PC-9 (cell line): Measurements from ENCODE around the gene DLG2. TPM values are rescaled to one million over a fixed set of nuclear protein-coding genes. Genes with fewer than 3 reads are reported as not detected.
A peak's percentile ranks its signal among the peaks of the same experiment; 100 is the strongest.

Experiments
- BruUV-seq: library from RNA; stranded (reverse); fragments of 400-500 nt; replicated peaks from 2 replicates; lab custom pipeline; 2021; lab: Mats Ljungman, UMichigan
- CTCF ChIA-PET: fragments of 300-600 bp; sonication (Branson Sonifier 250); formaldehyde crosslinking; loops from one replicate; lab custom pipeline; 2022; ENCODE audit warnings: antibody characterized with exemption; lab: Charles Lee
- POLR2A ChIA-PET: fragments of 300-600 bp; sonication (Branson Sonifier 250); formaldehyde crosslinking; loops from one replicate; lab custom pipeline; 2022; ENCODE audit warnings: antibody characterized with exemption; ENCODE audit not compliant: unreplicated experiment; lab: Charles Lee
- DNase-seq, 2 experiments: peaks; one replicate each; pipeline versions ENCODE4 v3.0.0 to v3.0.0-alpha.2; 2015 to 2022; ENCODE audit warnings: mixed read lengths in 1 of 2
- H2AFZ ChIP-seq: fragments of 200-600 bp; sonication (generic); 2 replicates; pipeline ENCODE4 v1.8.1; 2017; ENCODE audit warnings: antibody characterized with exemption
- H3F3A ChIP-seq: fragments of 200-600 bp; sonication (generic); 2 replicates; pipeline ENCODE4 v1.8.1; 2017; ENCODE audit warnings: antibody characterized with exemption, mild to moderate bottlenecking, low read depth; ENCODE audit not compliant: insufficient read depth
- H3K27ac ChIP-seq: fragments of 200-600 bp; sonication (generic); 2 replicates; pipeline ENCODE4 v1.6.1; 2016; ENCODE audit warnings: mixed run types
- H3K27me3 ChIP-seq: fragments of 200-600 bp; sonication (generic); 2 replicates; pipeline ENCODE4 v1.6.1; 2016; ENCODE audit warnings: low read depth, mixed run types; ENCODE audit not compliant: insufficient read depth
- H3K36me3 ChIP-seq: fragments of 200-600 bp; sonication (generic); 2 replicates; pipeline ENCODE4 v1.6.1; 2016; ENCODE audit warnings: low read depth, mixed run types
- H3K4me1 ChIP-seq: fragments of 200-600 bp; sonication (generic); replicated peaks from 2 replicates; pipeline ENCODE4 v1.6.1; 2016; ENCODE audit warnings: mixed run types; ENCODE audit not compliant: insufficient read depth
- H3K4me2 ChIP-seq: fragments of 200-600 bp; sonication (generic); 2 replicates; pipeline ENCODE4 v1.6.1; 2017; ENCODE audit warnings: mixed run types
- H3K4me3 ChIP-seq: fragments of 200-600 bp; sonication (generic); 2 replicates; pipeline ENCODE4 v1.6.1; 2016; ENCODE audit warnings: mixed run types
- H3K79me2 ChIP-seq: fragments of 200-600 bp; sonication (generic); 2 replicates; pipeline ENCODE4 v1.6.1; 2017; ENCODE audit warnings: low read depth, mixed run types
- H3K9me2 ChIP-seq: fragments of 200-600 bp; sonication (generic); 2 replicates; pipeline ENCODE4 v1.8.1; 2017; ENCODE audit warnings: mild to moderate bottlenecking; ENCODE audit not compliant: insufficient read depth
- H3K9me3 ChIP-seq: fragments of 200-600 bp; sonication (generic); 2 replicates; pipeline ENCODE4 v1.8.1; 2016; ENCODE audit warnings: low read depth; ENCODE audit not compliant: insufficient read depth
- H4K20me1 ChIP-seq: fragments of 200-600 bp; sonication (generic); 2 replicates; pipeline ENCODE4 v1.8.1; 2017; ENCODE audit not compliant: insufficient read depth
- CTCF ChIP-seq: fragments of 200-600 bp; sonication (generic); conservative IDR thresholded peaks from 2 replicates; pipeline ENCODE4 v1.6.1; 2017; ENCODE audit warnings: mixed run types, antibody characterized with exemption, mild to moderate bottlenecking, moderate library complexity
- EZH2 ChIP-seq: fragments of 200-600 bp; sonication (generic); IDR thresholded peaks from 2 replicates; pipeline ENCODE4 v1.8.0; 2017; ENCODE audit warnings: antibody characterized with exemption, low read depth
- intact Hi-C: fragments of 100-400 bp; cut with micrococcal nuclease; formaldehyde crosslinking; loops from one replicate; pipeline ENCODE4 v1.10.0; 2022; ENCODE audit not compliant: unreplicated experiment
- total RNA-seq: library from RNA; stranded (reverse); gene quantifications from 2 replicates; pipeline ENCODE4 v1.2.3, GENCODE V29; 2021

Gene DLG2
- total RNA-seq, 1 experiment from 2014 or later, result 6.4 TPM

DNA sequence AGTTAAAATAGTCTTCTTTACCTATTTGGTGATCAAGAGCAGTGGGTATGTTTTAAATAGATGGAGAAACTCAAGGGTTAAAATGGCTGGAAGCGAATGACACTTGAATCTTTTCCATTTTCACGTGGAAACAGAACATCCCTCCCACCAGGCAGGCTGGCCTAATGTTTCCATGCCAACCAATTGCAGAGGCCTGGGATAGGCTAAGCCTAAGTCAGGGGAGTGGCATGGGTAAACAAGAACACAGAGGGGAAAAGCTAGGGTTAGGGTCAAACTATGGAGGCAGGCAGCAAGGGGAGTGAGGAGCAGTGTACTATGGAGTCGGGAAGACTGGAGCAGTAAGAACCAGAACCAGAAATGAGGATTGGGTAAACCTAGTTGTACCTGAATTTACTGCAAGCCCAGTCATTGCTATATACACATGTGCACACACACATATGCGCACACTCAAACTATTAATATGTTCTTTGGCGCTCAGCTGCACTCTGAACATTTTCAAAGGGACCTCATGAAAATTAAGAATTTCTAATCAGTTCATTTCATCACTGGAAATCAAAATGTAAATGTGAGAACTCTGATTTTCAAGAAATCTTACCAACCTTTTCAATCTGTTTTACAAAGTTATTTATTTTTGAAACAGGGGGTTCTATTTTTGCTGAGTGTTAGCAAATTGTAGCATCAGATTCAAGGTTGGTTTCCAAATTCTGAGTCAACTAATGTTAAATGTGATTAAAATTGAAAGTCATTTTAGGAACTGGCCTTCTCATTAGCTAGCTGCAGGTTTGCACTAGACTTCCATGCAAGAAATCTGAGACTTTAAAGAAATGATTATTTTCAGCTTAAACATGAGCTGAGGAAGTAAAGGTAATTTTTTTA lies 2014.0 kb downstream of the DLG2 start:
- DNase-seq, result peak in 1 of 2 experiments; percentile 22
- ChIA-PET POLR2A (interaction anchor here (0.5 kb wide), 1 partner anchor 94 kb away, joined by 3 read pairs; no protein-coding TSS in a partner anchor), CTCF (no interaction called here)
- Histone ChIP-seq H3K4me3 (no peak overlapping the region), H3K79me2 (no peaks in the 10 kb centered on the region), H2AFZ (no peak overlapping the region), H3K36me3 (no peaks in the 10 kb centered on the region), H3K9me2 (no peaks in the 10 kb centered on the region), H4K20me1 (no peaks in the 10 kb centered on the region), H3K27ac (no peak overlapping the region), H3K4me2 (no peak overlapping the region), H3F3A (no peaks in the 10 kb centered on the region), H3K27me3 (no peaks in the 10 kb centered on the region), H3K4me1 (no peaks in the 10 kb centered on the region), H3K9me3 (no peaks in the 10 kb centered on the region)
- intact Hi-C loops, result no loop called here
- no TSS peak for BruUV-seq
- TF ChIP-seq EZH2, result no peak

- Histone ChIP-seq H3K27me3 (no peaks in the 10 kb centered on the region), H3K4me3 (no peak overlapping the region), H3K9me3 (no peaks in the 10 kb centered on the region), H3K9me2 (no peaks in the 10 kb centered on the region), H3F3A (no peaks in the 10 kb centered on the region), H3K4me1 (no peaks in the 10 kb centered on the region), H3K36me3 (no peaks in the 10 kb centered on the region), H4K20me1 (no peaks in the 10 kb centered on the region), H2AFZ (no peak overlapping the region), H3K79me2 (no peaks in the 10 kb centered on the region), H3K4me2 (no peak overlapping the region), H3K27ac (no peak overlapping the region)
- POLR2A ChIA-PET, result no interaction called here
- intact Hi-C loops, result no loop called here
- TF ChIP-seq CTCF (no peak), EZH2 (no peak)
- CTCF ChIA-PET, result no interaction called here
- no TSS peak for BruUV-seq
- DNase-seq, result no peak
Observed at GRCh38 chr11:83611600-83611999, 2015.5 kb downstream of the DLG2 start.

- Histone ChIP-seq H4K20me1 (no peaks in the 10 kb centered on the region), H3K4me2 (no peak overlapping the region), H3K4me1 (no peaks in the 10 kb centered on the region), H3K27ac (no peak overlapping the region), H3K79me2 (no peaks in the 10 kb centered on the region), H3K27me3 (no peaks in the 10 kb centered on the region), H3K36me3 (no peaks in the 10 kb centered on the region), H3K9me2 (no peaks in the 10 kb centered on the region), H3K9me3 (no peaks in the 10 kb centered on the region), H3K4me3 (no peak overlapping the region), H2AFZ (no peak overlapping the region), H3F3A (no peaks in the 10 kb centered on the region)
- DNase-seq, result peak in 1 of 2 experiments; percentile 15
- no TSS peak for BruUV-seq
- ChIA-PET CTCF (no interaction called here), POLR2A (no interaction called here)
- intact Hi-C loops, result no loop called here
- no peak for TF ChIP-seq CTCF
- TF ChIP-seq EZH2, result no peak
Observed at GRCh38 chr11:83611031-83611430, 2016.1 kb downstream of the DLG2 start.
